ENCODE measurements around the gene LAMB4. TPM values are rescaled to one million over a fixed set of nuclear protein-coding genes. Genes with fewer than 3 reads are reported as not detected.

The LAMB4 gene
- polyA plus RNA-seq, 1 of the 3 experiments (the other 2 are of a cell fraction), result 0.36 TPM

- H3K27me3 ChIP-seq (ENCODE audit: insufficient read depth), result no peaks in the 10 kb centered on the region
- peaks cover 5 to 13% of the 10 kb centered on the region in 2 experiments; a peak in 2 of 4 replicates for H3K4me1 ChIP-seq (ENCODE audit: control insufficient read depth in 1 of 2, insufficient read depth in 2 of 2, low read depth in 1 of 2, low read length in 1 of 2)
- TF ChIP-seq, protein P1, sequence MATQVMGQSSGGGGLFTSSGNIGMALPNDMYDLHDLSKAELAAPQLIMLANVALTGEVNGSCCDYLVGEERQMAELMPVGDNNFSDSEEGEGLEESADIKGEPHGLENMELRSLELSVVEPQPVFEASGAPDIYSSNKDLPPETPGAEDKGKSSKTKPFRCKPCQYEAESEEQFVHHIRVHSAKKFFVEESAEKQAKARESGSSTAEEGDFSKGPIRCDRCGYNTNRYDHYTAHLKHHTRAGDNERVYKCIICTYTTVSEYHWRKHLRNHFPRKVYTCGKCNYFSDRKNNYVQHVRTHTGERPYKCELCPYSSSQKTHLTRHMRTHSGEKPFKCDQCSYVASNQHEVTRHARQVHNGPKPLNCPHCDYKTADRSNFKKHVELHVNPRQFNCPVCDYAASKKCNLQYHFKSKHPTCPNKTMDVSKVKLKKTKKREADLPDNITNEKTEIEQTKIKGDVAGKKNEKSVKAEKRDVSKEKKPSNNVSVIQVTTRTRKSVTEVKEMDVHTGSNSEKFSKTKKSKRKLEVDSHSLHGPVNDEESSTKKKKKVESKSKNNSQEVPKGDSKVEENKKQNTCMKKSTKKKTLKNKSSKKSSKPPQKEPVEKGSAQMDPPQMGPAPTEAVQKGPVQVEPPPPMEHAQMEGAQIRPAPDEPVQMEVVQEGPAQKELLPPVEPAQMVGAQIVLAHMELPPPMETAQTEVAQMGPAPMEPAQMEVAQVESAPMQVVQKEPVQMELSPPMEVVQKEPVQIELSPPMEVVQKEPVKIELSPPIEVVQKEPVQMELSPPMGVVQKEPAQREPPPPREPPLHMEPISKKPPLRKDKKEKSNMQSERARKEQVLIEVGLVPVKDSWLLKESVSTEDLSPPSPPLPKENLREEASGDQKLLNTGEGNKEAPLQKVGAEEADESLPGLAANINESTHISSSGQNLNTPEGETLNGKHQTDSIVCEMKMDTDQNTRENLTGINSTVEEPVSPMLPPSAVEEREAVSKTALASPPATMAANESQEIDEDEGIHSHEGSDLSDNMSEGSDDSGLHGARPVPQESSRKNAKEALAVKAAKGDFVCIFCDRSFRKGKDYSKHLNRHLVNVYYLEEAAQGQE (IDR thresholded peaks at IDR 0.05; ENCODE audit: low read depth, low read length), result no peak
- TF ChIP-seq YY1 (IDR thresholded peaks at IDR 0.05; ENCODE audit: low read depth), result no peak
- no peak for TF ChIP-seq FOSL2 (IDR thresholded peaks at IDR 0.05; ENCODE audit: borderline replicate concordance, low read depth)
- peak; percentile 73 for TF ChIP-seq TCF12 (IDR thresholded peaks at IDR 0.05)
- no peak for TF ChIP-seq RAD21 (IDR thresholded peaks at IDR 0.05; ENCODE audit: low read length)
- ChIA-PET CTCF (interaction anchor here (0.5 to 10.5 kb wide), 3 partner anchors 11 to 102 kb away, joined by 3 to 90 read pairs (median 4); no protein-coding TSS in a partner anchor), POLR2A (no interaction called here)
- no peaks in the 10 kb centered on the region for H3K9me3 ChIP-seq
- no peak overlapping the region for H3K4me2 ChIP-seq
- no peak overlapping the region for H3K4me3 ChIP-seq (ENCODE audit: low read depth in 2 of 2, low read length in 1 of 2)
- no peak for DNase-seq
- H3K9me2 ChIP-seq, result no peaks in the 10 kb centered on the region
- no peak overlapping the region for H3K9ac ChIP-seq
- no peak overlapping the region for H2AFZ ChIP-seq (ENCODE audit: low read depth)
- peaks cover 4% of the 10 kb centered on the region for H3F3A ChIP-seq (replicated peaks; ENCODE audit: insufficient read depth)
- no peaks in the 10 kb centered on the region for H3K79me2 ChIP-seq (ENCODE audit: insufficient read depth)
- no peaks in the 10 kb centered on the region for H3K36me3 ChIP-seq (replicated peaks in 1 of 2; ENCODE audit: control insufficient read depth in 1 of 2, insufficient read depth in 2 of 2, low read length in 1 of 2)
- 78% methylated on average over 1 of the region's 1 CpG for WGBS (ENCODE audit: low lambda C conversion rate)
- H3K27ac ChIP-seq (ENCODE audit: low read depth in 2 of 2, low read length in 1 of 2), result no peak overlapping the region
- H4K20me1 ChIP-seq (ENCODE audit: insufficient read depth), result no peaks in the 10 kb centered on the region
Observed at GRCh38 chr7:108134486-108134885, 4.3 kb upstream of the LAMB4 start.

DNA sequence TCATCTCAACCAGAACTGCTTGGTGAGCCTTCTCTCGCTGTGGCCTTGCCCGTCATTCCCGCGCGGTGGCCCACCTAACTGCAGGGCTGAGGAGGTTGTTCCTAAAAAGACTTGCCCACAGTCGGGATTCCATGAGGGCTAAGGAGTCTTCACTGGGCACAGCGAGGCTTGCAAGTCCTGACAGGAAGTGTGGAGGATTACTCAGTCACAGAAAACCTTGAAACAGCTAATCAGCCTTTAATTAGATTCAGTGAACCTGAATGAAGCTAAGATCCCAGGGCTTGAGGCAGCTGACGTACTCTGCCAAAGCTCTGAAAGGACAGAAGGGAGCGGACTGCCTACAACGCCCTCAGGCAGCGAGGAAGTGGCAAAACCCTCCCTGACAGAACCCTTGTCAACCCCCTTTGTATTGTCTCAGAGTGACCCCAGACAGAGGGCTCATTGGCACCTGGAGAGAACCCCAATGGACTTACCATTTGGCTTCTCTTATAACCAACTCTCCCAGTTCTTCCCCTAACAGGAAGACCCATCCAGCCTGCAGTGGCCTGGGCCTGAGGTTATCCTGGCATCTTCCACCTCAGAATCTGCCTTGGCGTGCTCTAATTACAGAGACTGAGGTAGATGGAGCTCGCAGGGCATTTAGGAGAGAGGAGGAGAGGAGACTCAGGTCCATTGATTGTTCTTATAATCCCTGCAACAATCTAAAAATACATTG, 2.5 kb upstream of the LAMB4 start:
- CTCF ChIA-PET, result interaction anchor here (0.8 to 10.5 kb wide), 4 partner anchors 9 to 364 kb away, joined by 3 to 90 read pairs (median 4); no protein-coding TSS in a partner anchor
- Histone ChIP-seq H3K27me3 (ENCODE audit: insufficient read depth) (no peaks in the 10 kb centered on the region), H3K4me1 (ENCODE audit: control insufficient read depth in 1 of 2, insufficient read depth in 2 of 2, low read depth in 1 of 2, low read length in 1 of 2) (peaks cover 0 to 14% of the 10 kb centered on the region in 2 experiments; a peak in 2 of 4 replicates), H3K4me2 (no peak overlapping the region), H3F3A (replicated peaks; ENCODE audit: insufficient read depth) (no peaks in the 10 kb centered on the region), H3K4me3 (ENCODE audit: low read depth in 2 of 2, low read length in 1 of 2) (no peak overlapping the region), H3K9me3 (no peaks in the 10 kb centered on the region), H3K9me2 (no peaks in the 10 kb centered on the region), H3K27ac (ENCODE audit: low read depth in 2 of 2, low read length in 1 of 2) (no peak overlapping the region), H3K9ac (no peak overlapping the region), H2AFZ (ENCODE audit: low read depth) (no peak overlapping the region), H4K20me1 (ENCODE audit: insufficient read depth) (no peaks in the 10 kb centered on the region), H3K79me2 (ENCODE audit: insufficient read depth) (no peaks in the 10 kb centered on the region), H3K36me3 (replicated peaks in 1 of 2; ENCODE audit: control insufficient read depth in 1 of 2, insufficient read depth in 2 of 2, low read length in 1 of 2) (no peaks in the 10 kb centered on the region)
- no peak for TF ChIP-seq MEF2A (IDR thresholded peaks at IDR 0.05; ENCODE audit: borderline replicate concordance, low read depth)
- no peak for TF ChIP-seq CHD2 (IDR thresholded peaks at IDR 0.05; ENCODE audit: low read length, partially characterized antibody)
- TF ChIP-seq NRF1 (IDR thresholded peaks at IDR 0.05; ENCODE audit: low read depth, low read length), result no peak
- TF ChIP-seq MAX (IDR thresholded peaks at IDR 0.05; ENCODE audit: low read depth), result no peak
- TF ChIP-seq POLR2AphosphoS5 (IDR thresholded peaks at IDR 0.05; ENCODE audit: low read depth, low read length), result no peak
- TF ChIP-seq, protein P2, sequence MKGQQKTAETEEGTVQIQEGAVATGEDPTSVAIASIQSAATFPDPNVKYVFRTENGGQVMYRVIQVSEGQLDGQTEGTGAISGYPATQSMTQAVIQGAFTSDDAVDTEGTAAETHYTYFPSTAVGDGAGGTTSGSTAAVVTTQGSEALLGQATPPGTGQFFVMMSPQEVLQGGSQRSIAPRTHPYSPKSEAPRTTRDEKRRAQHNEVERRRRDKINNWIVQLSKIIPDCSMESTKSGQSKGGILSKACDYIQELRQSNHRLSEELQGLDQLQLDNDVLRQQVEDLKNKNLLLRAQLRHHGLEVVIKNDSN (IDR thresholded peaks at IDR 0.05; ENCODE audit: borderline replicate concordance, low read depth), result no peak
- TF ChIP-seq, protein P3, sequence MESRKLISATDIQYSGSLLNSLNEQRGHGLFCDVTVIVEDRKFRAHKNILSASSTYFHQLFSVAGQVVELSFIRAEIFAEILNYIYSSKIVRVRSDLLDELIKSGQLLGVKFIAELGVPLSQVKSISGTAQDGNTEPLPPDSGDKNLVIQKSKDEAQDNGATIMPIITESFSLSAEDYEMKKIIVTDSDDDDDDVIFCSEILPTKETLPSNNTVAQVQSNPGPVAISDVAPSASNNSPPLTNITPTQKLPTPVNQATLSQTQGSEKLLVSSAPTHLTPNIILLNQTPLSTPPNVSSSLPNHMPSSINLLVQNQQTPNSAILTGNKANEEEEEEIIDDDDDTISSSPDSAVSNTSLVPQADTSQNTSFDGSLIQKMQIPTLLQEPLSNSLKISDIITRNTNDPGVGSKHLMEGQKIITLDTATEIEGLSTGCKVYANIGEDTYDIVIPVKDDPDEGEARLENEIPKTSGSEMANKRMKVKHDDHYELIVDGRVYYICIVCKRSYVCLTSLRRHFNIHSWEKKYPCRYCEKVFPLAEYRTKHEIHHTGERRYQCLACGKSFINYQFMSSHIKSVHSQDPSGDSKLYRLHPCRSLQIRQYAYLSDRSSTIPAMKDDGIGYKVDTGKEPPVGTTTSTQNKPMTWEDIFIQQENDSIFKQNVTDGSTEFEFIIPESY (IDR thresholded peaks at IDR 0.05; ENCODE audit: borderline replicate concordance, low read depth), result no peak
- no peak for TF ChIP-seq RXRA (IDR thresholded peaks at IDR 0.05; ENCODE audit: borderline replicate concordance, low read depth)
- no peak for TF ChIP-seq GABPA (IDR thresholded peaks at IDR 0.05; ENCODE audit: low read depth)
- DNase-seq, result no peak
- 92% methylated on average over 13 of the region's 13 CpGs for WGBS (ENCODE audit: low lambda C conversion rate)
- POLR2A ChIA-PET, result no interaction called here
